Breast epithelium (tissue), 4 donors: ENCODE data around the gene LYSMD3. TPM values are rescaled to one million over a fixed set of nuclear protein-coding genes. Genes with fewer than 3 reads are reported as not detected.
A peak's percentile ranks its signal among the peaks of the same experiment; 100 is the strongest.

ENCODE experiments used
- DNase-seq, 2 donors: peaks; one replicate each; pipeline ENCODE4 v3.0.0-alpha.2; 2019; ENCODE audit warnings: low spot score in 2 of 2
- H3K27ac ChIP-seq, 2 donors: fragments of 200-600 bp; sonication (generic) in 1 of 2; one replicate each; pipeline ENCODE4 v1.5.1; 2016 to 2019; ENCODE audit warnings: mild to moderate bottlenecking in 1 of 2
- H3K27me3 ChIP-seq, 2 donors: fragments of 200-600 bp; sonication (generic) in 1 of 2; one replicate each; pipeline versions ENCODE4 v1.5.1 to v1.6.0; 2017 to 2019; ENCODE audit warnings: control low read depth in 1 of 2, mild to moderate bottlenecking in 1 of 2
- H3K36me3 ChIP-seq: fragments of 200-600 bp; one replicate; pipeline ENCODE4 v1.5.1; 2019
- H3K4me1 ChIP-seq, 2 donors: fragments of 200-600 bp; sonication (generic); one replicate each; pipeline ENCODE4 v1.5.1; 2016 to 2019; ENCODE audit warnings: control low read depth in 1 of 2
- H3K4me3 ChIP-seq, 3 donors: fragments of 200-600 bp; sonication (generic); 1 replicate in 2 of 3; 2 replicates in 1 of 3; pipeline ENCODE4 v1.5.1; 2016 to 2019; ENCODE audit warnings: mild to moderate bottlenecking in 3 of 3, moderate library complexity in 2 of 3
- H3K9me3 ChIP-seq, 2 donors: fragments of 200-600 bp; sonication (generic) in 1 of 2; one replicate each; pipeline ENCODE4 v1.5.1; 2016 to 2019; ENCODE audit warnings: control low read depth in 1 of 2
- POLR2A ChIP-seq: fragments of 450-650 bp; IDR thresholded peaks from one replicate; pipeline ENCODE4 v1.6.1; 2016; ENCODE audit warnings: antibody characterized with exemption, mild to moderate bottlenecking, moderate library complexity
- POLR2AphosphoS5 ChIP-seq, 3 donors: sonication (generic); formaldehyde crosslinking; IDR thresholded peaks; one replicate each; pipeline ENCODE4 v1.6.1; 2017; ENCODE audit warnings: antibody characterized with exemption in 3 of 3
- intact Hi-C: fragments of 100-400 bp; cut with DNase I; formaldehyde crosslinking; loops from one replicate; pipeline ENCODE4 v1.15.1; 2023; ENCODE audit warnings: low total_unique reads
- total RNA-seq, 3 donors: library from RNA; depleted of rRNA; stranded (reverse); fragments of >200 nt; gene quantifications; one replicate each; pipeline ENCODE4 v1.1.0, GENCODE V29; 2016
- TF ChIP-seq, protein P1 (sequence below), 3 donors: fragments of 450-650 bp; IDR thresholded peaks; one replicate each; pipeline ENCODE4 v1.5.1; 2016 to 2017; ENCODE audit warnings: antibody characterized with exemption in 3 of 3, mild to moderate bottlenecking in 3 of 3, moderate library complexity in 3 of 3

LYSMD3 gene
- total RNA-seq, 3 donors from 2014 or later: 11.5 to 19.3 (median 15.7) TPM

DNA sequence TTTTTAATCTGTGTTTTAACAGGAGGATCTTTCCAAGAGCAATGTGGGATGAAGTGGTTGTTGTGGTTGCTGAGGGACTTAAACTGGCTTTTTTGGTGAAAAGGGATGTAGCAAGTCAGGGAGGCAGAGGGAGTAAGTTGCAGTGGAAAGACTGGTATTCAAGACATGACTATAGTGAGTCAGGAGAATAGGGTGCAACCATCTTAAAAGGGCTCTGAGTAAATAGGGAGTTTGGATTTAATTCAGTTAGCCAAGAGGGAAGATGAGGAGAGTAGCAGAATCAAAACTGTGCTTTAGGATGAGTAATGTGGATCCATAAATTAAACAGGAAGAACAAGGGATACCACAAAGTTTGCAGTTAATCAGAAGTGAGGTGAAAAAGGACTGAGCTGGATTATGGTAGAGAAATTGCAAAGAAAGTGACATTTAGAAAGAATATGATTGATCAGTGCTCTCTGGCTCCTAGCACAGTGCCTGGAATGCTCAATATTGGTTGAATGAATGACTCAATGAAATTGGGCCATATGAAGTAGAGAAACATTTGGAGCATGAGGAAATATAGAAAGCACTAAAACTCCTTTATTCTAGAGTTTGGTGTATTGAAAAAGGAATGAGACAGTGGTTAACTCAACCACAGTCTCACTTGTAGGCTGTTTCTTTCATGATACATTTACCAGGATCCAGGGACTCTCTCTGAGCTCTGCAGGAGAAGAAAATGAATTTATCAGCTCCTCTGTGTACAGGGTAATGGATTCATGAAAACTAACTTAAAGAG lies 49.6 kb downstream of the LYSMD3 start:
- no peaks in the 10 kb centered on the region for H3K36me3 ChIP-seq
- H3K27ac ChIP-seq: no peak overlapping the region
- no peaks in the 10 kb centered on the region for H3K4me1 ChIP-seq
- H3K4me3 ChIP-seq: no peak overlapping the region
- H3K9me3 ChIP-seq: no peaks in the 10 kb centered on the region
- TF ChIP-seq POLR2AphosphoS5 (IDR thresholded peaks at IDR 0.05) (no peak), POLR2A (no peak)
- TF ChIP-seq, protein P1, sequence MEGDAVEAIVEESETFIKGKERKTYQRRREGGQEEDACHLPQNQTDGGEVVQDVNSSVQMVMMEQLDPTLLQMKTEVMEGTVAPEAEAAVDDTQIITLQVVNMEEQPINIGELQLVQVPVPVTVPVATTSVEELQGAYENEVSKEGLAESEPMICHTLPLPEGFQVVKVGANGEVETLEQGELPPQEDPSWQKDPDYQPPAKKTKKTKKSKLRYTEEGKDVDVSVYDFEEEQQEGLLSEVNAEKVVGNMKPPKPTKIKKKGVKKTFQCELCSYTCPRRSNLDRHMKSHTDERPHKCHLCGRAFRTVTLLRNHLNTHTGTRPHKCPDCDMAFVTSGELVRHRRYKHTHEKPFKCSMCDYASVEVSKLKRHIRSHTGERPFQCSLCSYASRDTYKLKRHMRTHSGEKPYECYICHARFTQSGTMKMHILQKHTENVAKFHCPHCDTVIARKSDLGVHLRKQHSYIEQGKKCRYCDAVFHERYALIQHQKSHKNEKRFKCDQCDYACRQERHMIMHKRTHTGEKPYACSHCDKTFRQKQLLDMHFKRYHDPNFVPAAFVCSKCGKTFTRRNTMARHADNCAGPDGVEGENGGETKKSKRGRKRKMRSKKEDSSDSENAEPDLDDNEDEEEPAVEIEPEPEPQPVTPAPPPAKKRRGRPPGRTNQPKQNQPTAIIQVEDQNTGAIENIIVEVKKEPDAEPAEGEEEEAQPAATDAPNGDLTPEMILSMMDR (IDR thresholded peaks at IDR 0.05): no peak
- DNase-seq: no peak
- H3K27me3 ChIP-seq: no peaks in the 10 kb centered on the region
- intact Hi-C loops: no loop called here

DNA sequence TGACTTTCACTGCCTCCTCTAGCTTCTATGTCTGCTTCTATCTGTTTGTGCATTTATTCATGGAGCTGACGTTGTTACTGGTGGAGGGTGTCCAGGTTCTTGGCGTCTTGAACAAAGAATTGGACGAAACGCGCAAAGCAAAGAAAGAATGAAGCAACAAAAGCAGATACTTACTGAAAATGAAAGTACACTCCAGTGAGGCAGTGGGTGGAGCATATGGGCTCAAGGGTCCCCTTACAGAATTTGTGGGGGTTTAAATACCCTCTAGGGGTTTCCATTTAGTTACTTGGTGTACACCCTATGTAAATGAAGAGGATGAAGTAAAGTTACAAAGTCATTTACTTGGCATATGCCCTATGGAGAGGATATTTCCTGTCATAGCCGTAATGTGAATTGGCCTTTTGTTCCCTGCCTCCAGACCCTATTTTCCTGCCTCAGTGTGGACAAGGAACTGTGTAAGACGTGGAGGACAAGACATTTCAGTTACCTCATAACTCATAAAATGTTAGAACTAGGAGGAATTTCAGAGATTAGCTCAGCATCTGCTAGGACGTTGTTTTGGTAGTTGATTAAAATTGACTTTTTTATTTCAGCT lies 51.7 kb downstream of the LYSMD3 start:
- DNase-seq: no peak
- no peaks in the 10 kb centered on the region for H3K4me1 ChIP-seq
- no peak for TF ChIP-seq POLR2A
- no peak for TF ChIP-seq POLR2AphosphoS5 (IDR thresholded peaks at IDR 0.05)
- TF ChIP-seq, protein P1 (IDR thresholded peaks at IDR 0.05): no peak
- intact Hi-C loops: no loop called here
- no peaks in the 10 kb centered on the region for H3K27me3 ChIP-seq
- no peaks in the 10 kb centered on the region for H3K36me3 ChIP-seq
- H3K9me3 ChIP-seq: no peaks in the 10 kb centered on the region
- H3K27ac ChIP-seq: peak overlapping the region; percentile 75 to 84
- peak overlapping the region; percentile 2 to 58 (median 41) for H3K4me3 ChIP-seq

DNA sequence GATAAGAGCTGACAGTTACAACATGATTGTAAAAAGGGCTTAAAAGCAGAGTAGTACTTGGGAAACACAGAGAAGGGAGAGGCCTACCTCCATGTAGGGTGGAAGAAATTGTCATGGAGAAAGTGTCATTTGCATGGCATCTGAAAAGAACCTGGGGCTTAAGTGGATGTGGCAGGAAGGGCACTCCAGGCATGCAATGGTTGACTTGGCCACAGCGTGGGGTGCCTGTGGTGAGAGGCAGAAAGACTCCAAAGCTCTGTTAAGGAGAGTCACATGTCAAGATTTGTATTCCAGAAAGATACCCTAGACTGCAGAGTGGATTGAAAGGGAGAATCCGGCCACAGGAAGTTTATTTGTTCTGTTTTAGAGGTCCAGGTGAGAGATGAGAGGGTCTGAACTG lies 52.3 kb downstream of the LYSMD3 start:
- H3K4me3 ChIP-seq: peak overlapping the region in 2 of 3 donors; percentile 41 to 58
- peak overlapping the region; percentile 75 to 84 for H3K27ac ChIP-seq
- intact Hi-C loops: no loop called here
- DNase-seq: no peak
- no peaks in the 10 kb centered on the region for H3K9me3 ChIP-seq
- no peaks in the 10 kb centered on the region for H3K27me3 ChIP-seq
- no peaks in the 10 kb centered on the region for H3K36me3 ChIP-seq
- TF ChIP-seq POLR2A (no peak), POLR2AphosphoS5 (IDR thresholded peaks at IDR 0.05) (no peak)
- TF ChIP-seq, protein P1 (IDR thresholded peaks at IDR 0.05): no peak
- no peaks in the 10 kb centered on the region for H3K4me1 ChIP-seq

DNA sequence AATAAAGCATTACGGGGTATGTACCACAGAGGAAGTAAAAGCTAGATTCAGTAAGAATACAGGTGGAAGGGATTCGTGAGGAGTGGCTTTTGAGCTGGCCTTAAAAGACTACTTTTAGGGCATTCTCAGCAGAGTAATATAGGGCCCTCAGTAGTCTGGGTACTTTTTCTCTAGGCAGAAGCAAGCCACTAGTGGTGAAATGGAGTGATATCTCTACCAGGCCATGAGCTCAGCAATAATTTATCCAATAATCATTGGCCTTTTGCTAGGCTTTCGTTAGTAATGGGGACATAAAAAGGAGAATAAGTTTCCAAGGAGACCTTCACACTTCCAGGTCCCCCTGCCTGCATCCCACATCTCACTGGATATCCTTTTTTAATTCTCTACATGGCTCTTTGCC lies 53.0 kb downstream of the LYSMD3 start:
- intact Hi-C loops: no loop called here

More for the DNA sequence above, 53.0 kb downstream of the LYSMD3 start:
- TF ChIP-seq POLR2AphosphoS5 (IDR thresholded peaks at IDR 0.05) (no peak), POLR2A (no peak)
- TF ChIP-seq, protein P1 (IDR thresholded peaks at IDR 0.05): no peak
- Histone ChIP-seq H3K4me3 (no peak overlapping the region), H3K4me1 (no peaks in the 10 kb centered on the region), H3K27ac (peak overlapping the region; percentile 10 to 29), H3K9me3 (no peaks in the 10 kb centered on the region), H3K27me3 (no peaks in the 10 kb centered on the region), H3K36me3 (no peaks in the 10 kb centered on the region)
- no peak for DNase-seq
